ENCODE data around the gene PIEZO2. TPM values are rescaled to one million over a fixed set of nuclear protein-coding genes. Genes with fewer than 3 reads are reported as not detected.

PIEZO2 gene
- polyA plus RNA-seq, 1 donor from 2014 or later: 0.30 TPM

- TF ChIP-seq POLR2AphosphoS5 (IDR thresholded peaks at IDR 0.05): no peak
- no peak for TF ChIP-seq RAD21 (conservative IDR thresholded peaks at IDR 0.05)
- TF ChIP-seq MXI1 (conservative IDR thresholded peaks at IDR 0.05; ENCODE audit: poor library complexity, severe bottlenecking): no peak
Measured at GRCh38 chr18:10820681-10821080, 328.7 kb downstream of the PIEZO2 start.

GRCh38 chr18:10814336-10814735 is 335.0 kb downstream of the PIEZO2 start:
- H3K4me2 ChIP-seq (ENCODE audit: low read length): no peak overlapping the region
- no peak overlapping the region for H3K9ac ChIP-seq (ENCODE audit: low read length)
- H3K79me2 ChIP-seq (replicated peaks; ENCODE audit: insufficient read depth, low read length): no peaks in the 10 kb centered on the region
- no peaks in the 10 kb centered on the region for H3K9me3 ChIP-seq (ENCODE audit: low read length)
- no peaks in the 10 kb centered on the region for H3K9me2 ChIP-seq (ENCODE audit: insufficient read depth, low read length)
- no peak overlapping the region for H3K4me3 ChIP-seq (ENCODE audit: low read length)
- no peaks in the 10 kb centered on the region for H3F3A ChIP-seq (ENCODE audit: insufficient read depth, low read length, poor library complexity, severe bottlenecking)
- no peak overlapping the region for H2AFZ ChIP-seq (ENCODE audit: low read depth, low read length)
- no peaks in the 10 kb centered on the region for H4K20me1 ChIP-seq (ENCODE audit: insufficient read depth)
- TF ChIP-seq EZH2 (IDR thresholded peaks at IDR 0.05; ENCODE audit: borderline replicate concordance, insufficient read depth, low read length, poor library complexity, severe bottlenecking): no peak
- no peak for TF ChIP-seq REST (IDR thresholded peaks at IDR 0.05; ENCODE audit: borderline replicate concordance)
- TF ChIP-seq EP300 (conservative IDR thresholded peaks at IDR 0.05; ENCODE audit: poor library complexity, severe bottlenecking): no peak
- no peak for TF ChIP-seq MXI1 (conservative IDR thresholded peaks at IDR 0.05; ENCODE audit: poor library complexity, severe bottlenecking)
- TF ChIP-seq TAF1 (IDR thresholded peaks at IDR 0.05; ENCODE audit: low read depth): no peak
- no peak for TF ChIP-seq POLR2AphosphoS5 (IDR thresholded peaks at IDR 0.05)
- no peak for TF ChIP-seq RAD21 (conservative IDR thresholded peaks at IDR 0.05)
- TF ChIP-seq SMC3 (conservative IDR thresholded peaks at IDR 0.05; ENCODE audit: poor library complexity): no peak
- TF ChIP-seq CTCF (IDR thresholded peaks at IDR 0.05; ENCODE audit: poor library complexity, severe bottlenecking): no peak
- H3K27ac ChIP-seq (ENCODE audit: low read length): no peak overlapping the region
- H3K36me3 ChIP-seq (ENCODE audit: insufficient read depth, low read length): no peaks in the 10 kb centered on the region
- no peaks in the 10 kb centered on the region for H3K27me3 ChIP-seq (ENCODE audit: insufficient read depth, low read depth, low read length)

More at GRCh38 chr18:10820681-10821080, 328.7 kb downstream of the PIEZO2 start:
- no peaks in the 10 kb centered on the region for H3K9me2 ChIP-seq (ENCODE audit: insufficient read depth, low read length)
- H3K79me2 ChIP-seq (replicated peaks; ENCODE audit: insufficient read depth, low read length): no peaks in the 10 kb centered on the region
- no peak overlapping the region for H3K9ac ChIP-seq (ENCODE audit: low read length)
- H2AFZ ChIP-seq (ENCODE audit: low read depth, low read length): no peak overlapping the region
- no peak overlapping the region for H3K4me3 ChIP-seq (ENCODE audit: low read length)
- H4K20me1 ChIP-seq (ENCODE audit: insufficient read depth): no peaks in the 10 kb centered on the region
- no peaks in the 10 kb centered on the region for H3K36me3 ChIP-seq (ENCODE audit: insufficient read depth, low read length)
- no peak overlapping the region for H3K4me2 ChIP-seq (ENCODE audit: low read length)
- no peaks in the 10 kb centered on the region for H3F3A ChIP-seq (ENCODE audit: insufficient read depth, low read length, poor library complexity, severe bottlenecking)
- H3K27ac ChIP-seq (ENCODE audit: low read length): no peak overlapping the region
- no peaks in the 10 kb centered on the region for H3K27me3 ChIP-seq (ENCODE audit: insufficient read depth, low read depth, low read length)
- H3K9me3 ChIP-seq (ENCODE audit: low read length): no peaks in the 10 kb centered on the region
